Endothelial cell of umbilical vein (primary cell): ENCODE data around the gene WDR48. TPM values are rescaled to one million over a fixed set of nuclear protein-coding genes. Genes with fewer than 3 reads are reported as not detected.

Experiments used
- BruUV-seq: library from RNA; stranded (reverse); fragments of 400-500 nt; replicated peaks from 2 replicates; lab custom pipeline; 2021; lab: Mats Ljungman, UMichigan
- CTCF ChIA-PET: fragments of 300-600, 350-600 bp; sonication (Branson Sonifier 250); formaldehyde crosslinking; loops from one replicate; lab custom pipeline; 2021; ENCODE audit warnings: antibody characterized with exemption, inconsistent platforms; lab: Charles Lee
- POLR2A ChIA-PET: fragments of 300-600, 350-600 bp; sonication (Branson Sonifier 250); formaldehyde crosslinking; loops from one replicate; lab custom pipeline; 2021; ENCODE audit warnings: antibody characterized with exemption, inconsistent platforms; lab: Charles Lee
- DNase-seq: peaks from one replicate; pipeline ENCODE4 v3.0.0-alpha.2; 2011; ENCODE audit warnings: low read depth, low spot score
- FAIRE-seq: peaks from 2 replicates; lab custom pipeline; 2011; peaks lifted over from hg19 to GRCh38; lab: Jason Lieb, UNC
- H2AFZ ChIP-seq: 2 replicates; pipeline ENCODE4 v1.6.0; 2012; ENCODE audit warnings: low read depth, low read length, control low read depth, inconsistent platforms
- H3K27ac ChIP-seq: 2 replicates; pipeline ENCODE4 v1.5.1; 2011; ENCODE audit warnings: low read depth, mild to moderate bottlenecking, control low read depth, low read length, moderate library complexity; ENCODE audit not compliant: insufficient read depth
- H3K27me3 ChIP-seq, 2 experiments: 2 replicates each; pipeline versions ENCODE4 v1.6.0 to v1.6.1; 2011; ENCODE audit warnings: low read length in 2 of 2, mixed read lengths in 1 of 2; ENCODE audit not compliant: control insufficient read depth in 2 of 2, insufficient read depth in 2 of 2
- H3K36me3 ChIP-seq, 2 experiments: 2 replicates in 1 of 2; 3 replicates in 1 of 2; pipeline ENCODE4 v1.5.1; 2011; ENCODE audit warnings: low read length in 2 of 2, mild to moderate bottlenecking in 1 of 2, moderate library complexity in 1 of 2; ENCODE audit not compliant: control insufficient read depth in 2 of 2, insufficient read depth in 2 of 2; ENCODE audit errors: extremely low read depth in 1 of 2
- H3K4me1 ChIP-seq: 3 replicates; pipeline ENCODE4 v1.5.1; 2011; ENCODE audit warnings: mild to moderate bottlenecking, low read length; ENCODE audit not compliant: control insufficient read depth, insufficient read depth; ENCODE audit errors: extremely low read depth
- H3K4me2 ChIP-seq: 2 replicates; pipeline ENCODE4 v1.6.1; 2011; ENCODE audit warnings: low read length, control low read depth, mixed read lengths; ENCODE audit not compliant: insufficient read depth
- H3K4me3 ChIP-seq, 3 experiments: fragments of 200-600 bp in 1 of 3; sonication (generic), shearing (Covaris generic) in 1 of 3; replicated peaks in 1 of 3; 2 replicates each; pipeline ENCODE4 v1.5.1; 2011 to 2016; ENCODE audit warnings: control low read depth in 3 of 3, low read length in 3 of 3, mild to moderate bottlenecking in 2 of 3, inconsistent platforms in 1 of 3, low read depth in 1 of 3, moderate library complexity in 1 of 3; ENCODE audit not compliant: insufficient read depth in 1 of 3
- H3K79me2 ChIP-seq: 2 replicates; pipeline ENCODE4 v1.6.0; 2012; ENCODE audit warnings: low read length, inconsistent platforms; ENCODE audit not compliant: control insufficient read depth, insufficient read depth
- H3K9ac ChIP-seq: replicated peaks from 2 replicates; pipeline ENCODE3; 2011; ENCODE audit warnings: low read length, control low read depth; ENCODE audit not compliant: insufficient read depth; ENCODE audit errors: extremely low read depth
- H3K9me1 ChIP-seq: replicated peaks from 3 replicates; pipeline ENCODE4 v1.6.0; 2011; ENCODE audit warnings: mild to moderate bottlenecking, low read length; ENCODE audit not compliant: control insufficient read depth, insufficient read depth; ENCODE audit errors: extremely low read depth
- H3K9me3 ChIP-seq: replicated peaks from 2 replicates; pipeline ENCODE4 v1.5.1; 2012; ENCODE audit warnings: low read length, inconsistent platforms; ENCODE audit not compliant: control insufficient read depth, insufficient read depth
- H4K20me1 ChIP-seq: replicated peaks from 2 replicates; pipeline ENCODE3; 2011; ENCODE audit warnings: mild to moderate bottlenecking, low read length; ENCODE audit not compliant: control insufficient read depth, insufficient read depth; ENCODE audit errors: extremely low read depth
- EZH2 ChIP-seq: IDR thresholded peaks from 2 replicates; pipeline ENCODE4 v1.6.1; 2012; ENCODE audit warnings: borderline replicate concordance, low read depth, mild to moderate bottlenecking, moderate library complexity, low read length, inconsistent platforms; ENCODE audit not compliant: severe bottlenecking
- FOS ChIP-seq: IDR thresholded peaks from 2 replicates; pipeline ENCODE4 v1.6.1; 2011; ENCODE audit warnings: mild to moderate bottlenecking, low read length, moderate library complexity, borderline replicate concordance; ENCODE audit not compliant: insufficient read depth
- GATA2 ChIP-seq: IDR thresholded peaks from 2 replicates; pipeline ENCODE4 v1.7.0; 2011; ENCODE audit warnings: low read depth, mild to moderate bottlenecking, moderate library complexity, mixed read lengths, low read length; ENCODE audit not compliant: insufficient read length, insufficient read depth
- JUN ChIP-seq: IDR thresholded peaks from 2 replicates; pipeline ENCODE4 v1.6.1; 2011; ENCODE audit warnings: borderline replicate concordance, low read depth; ENCODE audit not compliant: insufficient read length, insufficient read depth
- MAX ChIP-seq: IDR thresholded peaks from 2 replicates; pipeline ENCODE4 v1.6.1; 2011; ENCODE audit not compliant: insufficient read depth, insufficient read length
- MYC ChIP-seq: IDR thresholded peaks from one replicate; pipeline ENCODE4 v1.6.1; 2011; ENCODE audit warnings: mild to moderate bottlenecking, low read depth, low read length
- POLR2A ChIP-seq: IDR thresholded peaks from 2 replicates; pipeline ENCODE4 v1.6.1; 2012; ENCODE audit warnings: low read depth, mild to moderate bottlenecking, control low read depth, low read length
- POLR2AphosphoS5 ChIP-seq: IDR thresholded peaks from 2 replicates; pipeline ENCODE4 v1.6.1; 2012; ENCODE audit warnings: low read depth, mild to moderate bottlenecking, control low read depth, low read length, moderate library complexity; ENCODE audit not compliant: insufficient read depth
- dilution Hi-C: fragments of 300-500 bp; cut with MboI; formaldehyde crosslinking; loops from one replicate; pipeline ENCODE4 v1.15.0; 2019; ENCODE audit warnings: low sequenced_read_pairs; ENCODE audit not compliant: extremely low pct_ligation_motif_present
- intact Hi-C: fragments of 100-400 bp; cut with micrococcal nuclease; formaldehyde crosslinking; loops from one replicate; pipeline ENCODE4 v1.10.0; 2022
- polyA plus RNA-seq, 4 experiments: library from polyadenylated mRNA; depleted of rRNA in 3 of 4; stranded (reverse) in 3 of 4; unstranded in 1 of 4; fragments of >200 nt; gene quantifications; 2 replicates each; pipeline versions ENCODE4 v1.2.1 to v1.2.3, GENCODE V29; 2011 to 2012; ENCODE audit warnings: missing spikeins in 1 of 4
- total RNA-seq: library from RNA; stranded (reverse); gene quantifications from 2 replicates; pipeline ENCODE4 v1.2.3, GENCODE V29; 2021
- TF ChIP-seq, protein P1 (sequence below), 2 donors: IDR thresholded peaks; 1 replicate in 1 of 2; 2 replicates in 1 of 2; pipeline ENCODE4 v1.5.1; 2011; ENCODE audit warnings: low read length in 2 of 2, mild to moderate bottlenecking in 2 of 2, moderate library complexity in 2 of 2, control low read depth in 1 of 2, inconsistent platforms in 1 of 2, low read depth in 1 of 2; ENCODE audit not compliant: insufficient read depth in 1 of 2; ENCODE audit errors: extremely low read depth in 1 of 2

WDR48 gene
- total and polyA plus RNA-seq, 2 donors (not counting 3 experiments of a cell fraction or from before 2014, with no cell fraction given): 13.7 to 25.3 TPM

DNA sequence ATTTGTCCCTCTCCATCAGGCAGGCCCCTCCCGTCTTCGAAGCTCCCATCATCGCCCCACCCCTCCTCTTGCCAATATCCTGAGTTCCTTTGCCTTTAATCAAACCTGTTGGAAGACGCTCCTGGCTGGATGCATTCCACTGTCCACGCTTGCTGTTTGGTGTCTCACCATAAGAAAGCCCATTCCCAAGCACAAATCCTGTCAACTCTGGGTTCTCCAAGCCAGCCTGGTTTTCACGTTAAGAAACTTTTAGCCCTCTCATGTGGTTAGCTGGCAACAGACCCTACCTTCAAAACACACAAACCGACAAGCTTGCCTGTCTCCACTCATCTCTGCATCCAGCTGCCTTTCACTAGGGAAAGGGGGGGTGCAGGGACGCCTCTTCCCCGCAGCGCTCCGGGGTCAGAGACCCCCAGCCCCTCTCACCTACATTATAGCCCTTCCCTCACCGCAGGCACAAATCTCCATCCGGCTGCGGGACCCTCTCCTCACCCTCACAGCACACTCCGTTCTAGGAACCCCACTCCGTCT is 54.5 kb downstream of the WDR48 start:
- DNase-seq (peak; percentile 18), FAIRE-seq (peak; percentile 70)
- Histone ChIP-seq H3K36me3 (no peaks in the 10 kb centered on the region), H3K4me3 (peak overlapping the region; percentile 69 to 84 (median 78)), H3K4me2 (peak overlapping the region; percentile 66), H3K4me1 (peaks cover 18% of the 10 kb centered on the region), H3K27ac (peak overlapping the region; percentile 75), H3K9me1 (no peaks in the 10 kb centered on the region), H3K9me3 (no peaks in the 10 kb centered on the region), H4K20me1 (no peaks in the 10 kb centered on the region), H2AFZ (peak overlapping the region; percentile 21), H3K27me3 (no peaks in the 10 kb centered on the region), H3K9ac (peak overlapping the region; percentile 87), H3K79me2 (peaks cover 43% of the 10 kb centered on the region)
- dilution Hi-C loops (loop anchor here (5.0 kb wide), 1 partner anchor 86 kb away; the partner anchor contains the start of gene XIRP1), intact Hi-C loops (loop anchor here (2.0 kb wide), 1 partner anchor 276 kb away; the partner anchor contains the start of gene SLC25A38)
- ChIA-PET CTCF (interaction anchor here (0.8 to 3.2 kb wide), 7 partner anchors 10 to 272 kb away, joined by 3 to 26 read pairs (median 4); no protein-coding TSS in a partner anchor), POLR2A (no interaction called here)
- TF ChIP-seq JUN (no peak), EZH2 (no peak), POLR2AphosphoS5 (no peak), MAX (no peak), MYC (no peak), FOS (no peak), POLR2A (no peak), GATA2 (no peak)
- TF ChIP-seq, protein P1, sequence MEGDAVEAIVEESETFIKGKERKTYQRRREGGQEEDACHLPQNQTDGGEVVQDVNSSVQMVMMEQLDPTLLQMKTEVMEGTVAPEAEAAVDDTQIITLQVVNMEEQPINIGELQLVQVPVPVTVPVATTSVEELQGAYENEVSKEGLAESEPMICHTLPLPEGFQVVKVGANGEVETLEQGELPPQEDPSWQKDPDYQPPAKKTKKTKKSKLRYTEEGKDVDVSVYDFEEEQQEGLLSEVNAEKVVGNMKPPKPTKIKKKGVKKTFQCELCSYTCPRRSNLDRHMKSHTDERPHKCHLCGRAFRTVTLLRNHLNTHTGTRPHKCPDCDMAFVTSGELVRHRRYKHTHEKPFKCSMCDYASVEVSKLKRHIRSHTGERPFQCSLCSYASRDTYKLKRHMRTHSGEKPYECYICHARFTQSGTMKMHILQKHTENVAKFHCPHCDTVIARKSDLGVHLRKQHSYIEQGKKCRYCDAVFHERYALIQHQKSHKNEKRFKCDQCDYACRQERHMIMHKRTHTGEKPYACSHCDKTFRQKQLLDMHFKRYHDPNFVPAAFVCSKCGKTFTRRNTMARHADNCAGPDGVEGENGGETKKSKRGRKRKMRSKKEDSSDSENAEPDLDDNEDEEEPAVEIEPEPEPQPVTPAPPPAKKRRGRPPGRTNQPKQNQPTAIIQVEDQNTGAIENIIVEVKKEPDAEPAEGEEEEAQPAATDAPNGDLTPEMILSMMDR (IDR thresholded peaks at IDR 0.05; ENCODE audit: extremely low read depth in 1 of 2, insufficient read depth in 1 of 2, low read depth in 1 of 2, low read length in 2 of 2): no peak
- BruUV-seq: no TSS peak
